ENCODE measurements around the gene RGS16.

The RGS16 gene

GRCh38 chr1:182617734-182618351 is 13.7 kb upstream of the RGS16 start:
- no peak for TF ChIP-seq CTCF (IDR thresholded peaks at IDR 0.05)
- Histone ChIP-seq H3K4me3 (no peak overlapping the region), H3K27ac (peak overlapping the region; percentile 31 to 67)
- DNase-seq (ENCODE audit: low spot score): no peak

DNA sequence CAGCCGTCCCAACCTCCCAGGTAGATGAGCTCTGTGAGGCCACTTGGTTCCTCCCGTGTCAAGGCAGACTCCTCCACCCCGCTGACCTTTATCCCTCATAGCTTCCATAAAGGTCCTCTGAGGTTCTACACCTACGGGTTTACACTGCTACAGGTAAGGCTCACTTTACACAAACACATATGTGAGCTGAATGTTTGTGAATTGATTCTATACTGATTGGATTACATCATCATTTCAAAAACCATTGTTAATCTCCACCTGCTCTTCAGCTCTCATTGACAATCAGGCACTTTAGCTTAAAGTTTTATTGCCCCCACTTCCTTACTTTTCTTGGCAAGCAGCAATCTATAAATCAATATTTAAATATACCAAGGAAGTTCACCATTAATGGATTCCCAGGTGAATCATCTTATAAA is 12.8 kb upstream of the RGS16 start:
- Histone ChIP-seq H3K27ac (peak overlapping the region in 1 of 2 donors; percentile 47), H3K4me3 (no peak overlapping the region)
- DNase-seq (ENCODE audit: low spot score): no peak
- TF ChIP-seq CTCF (IDR thresholded peaks at IDR 0.05): no peak

GRCh38 chr1:182616130-182617013 is 12.2 kb upstream of the RGS16 start:
- TF ChIP-seq CTCF (IDR thresholded peaks at IDR 0.05): no peak
- peak overlapping the region; percentile 72 for H3K4me3 ChIP-seq
- DNase-seq (ENCODE audit: low spot score): peak; percentile 86
- peak overlapping the region; percentile 80 to 91 for H3K27ac ChIP-seq

DNA sequence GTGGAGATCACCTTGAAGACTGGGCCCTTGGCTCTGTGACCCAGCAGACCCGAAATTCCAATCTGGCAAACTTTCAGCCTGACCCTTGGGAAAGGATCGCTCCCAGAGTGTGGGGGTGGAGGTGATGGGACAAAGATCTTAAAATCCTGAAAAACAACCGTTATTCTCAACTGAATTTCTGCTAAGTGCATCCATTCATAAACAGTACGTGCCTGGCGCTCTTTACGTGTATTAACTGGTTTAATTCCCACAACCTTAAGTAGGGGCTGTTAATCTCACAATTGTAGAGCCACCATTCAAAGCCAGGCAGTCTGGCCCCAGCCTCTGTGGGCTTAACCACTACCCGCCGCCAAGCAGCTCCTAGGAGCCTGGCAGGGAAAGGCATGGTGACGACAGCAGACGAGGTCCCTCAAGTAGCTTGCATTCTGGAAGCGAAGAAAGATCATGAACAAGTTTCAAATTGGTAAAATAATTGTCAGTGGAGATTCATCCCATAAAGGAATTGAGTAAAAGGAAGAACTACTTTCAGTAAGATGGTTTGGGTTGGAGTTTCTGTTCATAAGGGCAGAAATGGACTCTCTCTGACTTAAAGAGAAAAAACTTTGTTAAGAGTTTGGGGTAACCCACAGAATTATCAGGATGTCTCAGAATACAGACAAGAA is 11.4 kb upstream of the RGS16 start:
- no peak for DNase-seq (ENCODE audit: low spot score)

GRCh38 chr1:182614796-182615454 is 10.7 kb upstream of the RGS16 start:
- no peak for TF ChIP-seq CTCF (IDR thresholded peaks at IDR 0.05)
- H3K4me3 ChIP-seq: peak overlapping the region; percentile 72
- peak; percentile 94 for DNase-seq (ENCODE audit: low spot score)
- H3K27ac ChIP-seq: peak overlapping the region; percentile 80 to 91

More for the DNA sequence above, 11.4 kb upstream of the RGS16 start:
- no peak for TF ChIP-seq CTCF (IDR thresholded peaks at IDR 0.05)
- Histone ChIP-seq H3K4me3 (peak overlapping the region; percentile 72), H3K27ac (peak overlapping the region; percentile 80 to 91)

- Histone ChIP-seq H3K4me3 (no peak overlapping the region), H3K27ac (no peak overlapping the region)
- DNase-seq (ENCODE audit: low spot score): no peak
- TF ChIP-seq CTCF (IDR thresholded peaks at IDR 0.05): no peak
Measured at GRCh38 chr1:182611787-182612186, 7.6 kb upstream of the RGS16 start.
